HG02623 (cell line): ENCODE results near the gene SF3A2.
A peak's percentile ranks its signal among the peaks of the same experiment; 100 is the strongest.
"Not testable (repeated sequence)": the region's sequence is repeated elsewhere in the genome, so short reads cannot be mapped to it uniquely, and the experiment has no call there.

Source experiments
- ATAC-seq: cut with Tn5 transposase; IDR thresholded peaks from one replicate; pipeline ENCODE4 v1.9.1; 2021; ENCODE audit warnings: moderate library complexity; ENCODE audit not compliant: unreplicated experiment

SF3A2 gene, protein sequence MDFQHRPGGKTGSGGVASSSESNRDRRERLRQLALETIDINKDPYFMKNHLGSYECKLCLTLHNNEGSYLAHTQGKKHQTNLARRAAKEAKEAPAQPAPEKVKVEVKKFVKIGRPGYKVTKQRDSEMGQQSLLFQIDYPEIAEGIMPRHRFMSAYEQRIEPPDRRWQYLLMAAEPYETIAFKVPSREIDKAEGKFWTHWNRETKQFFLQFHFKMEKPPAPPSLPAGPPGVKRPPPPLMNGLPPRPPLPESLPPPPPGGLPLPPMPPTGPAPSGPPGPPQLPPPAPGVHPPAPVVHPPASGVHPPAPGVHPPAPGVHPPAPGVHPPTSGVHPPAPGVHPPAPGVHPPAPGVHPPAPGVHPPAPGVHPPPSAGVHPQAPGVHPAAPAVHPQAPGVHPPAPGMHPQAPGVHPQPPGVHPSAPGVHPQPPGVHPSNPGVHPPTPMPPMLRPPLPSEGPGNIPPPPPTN

DNA sequence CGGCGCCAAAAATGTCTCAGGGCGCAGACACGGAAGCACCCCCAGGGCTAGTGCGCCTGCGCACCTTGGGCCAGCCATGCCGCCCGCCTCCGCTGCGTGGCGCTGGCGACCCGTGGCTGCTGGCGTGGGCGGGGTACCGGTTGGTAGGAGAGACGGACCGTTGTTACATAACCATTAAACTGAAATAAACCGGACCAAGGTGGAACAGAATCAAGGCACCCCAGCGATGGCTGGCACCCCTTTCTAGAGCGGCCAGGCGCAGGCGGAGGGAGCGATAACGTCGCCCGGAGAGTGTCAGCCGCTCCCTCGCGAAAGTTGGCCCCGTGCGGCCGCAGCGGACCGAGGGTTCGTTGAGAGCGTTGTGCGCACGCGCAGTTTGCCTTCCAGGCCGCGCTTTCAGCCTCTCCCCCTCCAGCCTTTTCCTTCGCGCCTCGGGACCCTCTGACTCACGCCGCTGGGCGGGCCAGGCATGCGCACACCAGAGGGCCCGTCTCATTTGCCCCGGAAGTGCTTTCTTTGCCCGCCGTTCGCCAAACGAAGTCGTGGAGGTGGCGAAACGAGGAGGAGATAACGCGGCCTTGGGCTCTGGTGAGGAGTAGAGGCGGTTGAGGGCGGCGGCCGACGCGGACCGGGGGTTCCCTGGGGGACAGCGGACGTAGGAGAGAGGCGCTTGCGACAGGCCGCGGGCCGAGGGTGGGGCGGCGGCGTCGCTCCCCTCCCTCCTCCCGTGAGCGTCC lies at the start of gene SF3A2, which contains the start of gene PLEKHJ1:
Gene SF3A2 (plus strand): TSS at position 511 of the 737 bp plus-strand sequence. CDS start 6,595 bp downstream, outside the sequence.
Gene PLEKHJ1 (minus strand): TSS at position 16 of the 737 bp plus-strand sequence. CDS start 81 bp downstream, outside the sequence.
- peak; percentile 65 for ATAC-seq

DNA sequence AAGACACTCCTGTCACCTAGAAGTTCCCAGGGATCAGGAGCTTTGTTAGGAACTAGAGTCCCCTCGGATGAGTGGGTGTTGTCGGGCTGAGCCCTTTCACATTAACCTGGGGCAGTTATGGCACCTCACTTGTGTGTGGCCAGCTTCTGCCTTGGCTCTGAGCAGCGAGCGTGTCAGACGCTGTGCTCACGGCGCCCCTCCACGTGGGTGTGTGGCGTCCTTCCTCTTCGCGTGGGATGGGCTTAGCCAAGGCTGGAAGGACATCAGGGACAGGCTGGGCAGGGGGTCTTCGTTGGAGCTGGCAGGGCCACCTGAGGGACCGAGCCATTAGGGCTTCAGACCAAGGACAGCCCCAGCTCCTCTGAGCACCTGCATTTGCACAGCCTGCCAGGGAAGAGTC lies 49.5 kb upstream of the SF3A2 start:
- no peak for ATAC-seq

DNA sequence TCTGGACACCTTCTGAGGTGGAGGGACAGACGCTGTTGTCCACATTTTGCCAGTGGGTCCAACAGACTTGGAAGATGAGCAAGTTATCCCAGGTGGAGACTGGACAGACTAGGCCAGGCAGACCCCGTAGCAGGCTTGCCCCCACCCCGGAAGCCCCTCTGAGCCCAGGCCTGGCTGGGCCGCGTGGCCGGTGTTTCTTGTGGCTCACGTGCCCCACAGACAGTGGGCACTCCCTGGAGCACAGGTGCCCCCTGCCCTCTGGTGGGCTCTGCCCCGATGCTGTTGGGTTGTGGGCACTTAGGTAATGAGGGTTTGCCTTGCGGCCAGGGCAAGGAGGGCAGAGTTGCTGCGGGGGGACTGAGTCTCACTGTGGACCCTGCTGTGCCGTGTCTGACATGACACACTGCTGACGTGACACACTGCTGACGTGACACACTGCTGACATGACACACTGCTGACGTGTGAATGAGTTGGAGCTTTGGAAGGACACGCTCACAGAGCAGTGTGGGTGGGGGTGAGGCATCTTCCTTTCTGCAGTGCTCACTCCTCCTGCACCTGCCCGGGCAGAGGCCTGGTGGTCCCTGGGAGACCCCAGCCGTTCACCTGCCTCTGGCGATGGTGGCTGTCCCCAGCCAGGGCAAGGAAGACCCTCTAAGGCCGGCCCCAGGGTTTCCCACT lies 47.8 kb upstream of the SF3A2 start:
- ATAC-seq: no peak

DNA sequence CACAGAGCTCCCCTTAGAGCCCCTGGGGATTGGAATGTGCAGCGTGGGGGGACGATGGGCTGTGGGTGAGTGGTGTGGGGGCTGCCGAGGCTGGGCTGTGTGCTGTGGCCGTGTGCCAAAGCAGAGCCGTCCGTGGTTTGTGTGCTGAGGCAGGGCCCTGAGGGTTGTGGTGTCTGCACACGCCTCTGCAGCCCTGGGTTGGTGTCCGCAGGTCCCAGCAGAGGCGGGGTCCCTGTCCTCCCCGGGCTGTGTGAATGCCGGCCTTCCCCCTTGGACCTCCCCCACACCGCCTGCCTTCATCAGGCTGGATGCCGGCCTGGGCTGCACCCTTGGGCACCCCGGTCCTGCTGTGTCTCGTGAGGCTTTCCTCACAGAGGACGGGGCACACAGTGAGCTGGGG lies 46.7 kb upstream of the SF3A2 start:
- no peak for ATAC-seq

DNA sequence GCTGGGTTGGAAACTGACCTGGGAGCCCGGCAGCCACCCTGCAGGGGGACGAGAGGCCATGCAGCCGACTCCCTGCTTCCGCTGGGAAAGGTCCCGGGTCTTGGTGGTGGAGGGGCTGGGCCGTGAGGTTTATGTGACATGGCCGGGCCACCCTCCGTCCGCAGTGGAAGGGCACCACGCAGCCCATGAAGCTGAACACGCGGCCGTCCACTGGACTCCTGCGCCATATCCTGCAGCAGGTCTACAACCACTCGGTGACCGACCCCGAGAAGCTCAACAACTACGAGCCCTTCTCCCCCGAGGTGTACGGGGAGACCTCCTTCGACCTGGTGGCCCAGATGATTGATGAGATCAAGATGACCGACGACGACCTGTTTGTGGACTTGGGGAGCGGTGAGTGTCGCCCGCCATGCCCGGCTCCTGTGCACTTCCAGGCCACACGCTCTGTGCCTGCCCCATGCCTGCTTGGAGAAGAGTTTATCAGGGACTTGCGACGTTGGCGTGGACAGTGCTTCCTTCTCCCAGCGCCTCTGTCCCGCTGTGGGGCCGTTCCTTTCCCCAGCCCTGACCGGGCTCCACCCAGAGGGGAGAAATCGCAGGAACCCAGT lies 45.7 kb upstream of the SF3A2 start:
- no peak for ATAC-seq

DNA sequence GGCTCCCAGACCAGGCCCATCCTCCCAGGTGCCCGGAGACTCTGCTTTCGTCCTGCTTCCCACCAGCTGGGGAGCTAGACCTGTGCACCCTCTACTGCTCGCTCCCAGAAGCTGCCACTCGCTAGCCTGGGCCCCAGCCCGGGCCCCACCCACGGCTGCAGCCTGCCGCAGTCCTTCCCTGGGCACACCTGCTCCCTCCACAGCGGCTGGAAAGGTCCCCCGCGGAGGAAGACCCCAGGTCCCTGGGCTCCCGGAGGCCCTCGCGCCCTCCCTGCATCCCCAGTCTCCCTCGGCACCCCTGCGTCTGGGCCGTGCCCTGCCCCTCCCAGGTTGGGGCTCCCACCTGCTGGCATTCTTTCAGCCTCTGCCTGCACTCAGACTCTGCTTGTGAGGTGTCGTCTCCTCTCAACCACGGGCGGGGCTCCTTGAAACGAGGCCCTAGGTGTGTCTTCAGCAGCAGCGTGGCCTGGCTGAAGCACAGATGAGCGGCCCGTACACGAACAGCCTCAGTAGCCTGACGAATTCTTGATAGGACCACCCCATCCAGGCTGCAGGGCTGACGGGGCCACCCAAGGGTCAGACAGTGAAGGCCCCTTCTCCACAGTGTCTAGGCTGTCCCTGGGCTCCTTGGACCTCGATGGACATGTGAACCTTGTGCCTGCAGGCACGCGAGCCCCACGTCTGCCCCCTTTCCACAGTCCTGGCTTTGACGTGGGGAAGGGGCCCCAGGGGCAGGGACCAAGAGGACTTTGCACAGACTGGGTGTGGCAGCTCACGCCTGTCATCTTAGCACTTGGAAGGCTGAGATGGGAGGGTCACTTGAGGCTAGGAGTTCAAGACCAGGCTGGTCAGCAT lies 44.9 kb upstream of the SF3A2 start:
- no peak for ATAC-seq

DNA sequence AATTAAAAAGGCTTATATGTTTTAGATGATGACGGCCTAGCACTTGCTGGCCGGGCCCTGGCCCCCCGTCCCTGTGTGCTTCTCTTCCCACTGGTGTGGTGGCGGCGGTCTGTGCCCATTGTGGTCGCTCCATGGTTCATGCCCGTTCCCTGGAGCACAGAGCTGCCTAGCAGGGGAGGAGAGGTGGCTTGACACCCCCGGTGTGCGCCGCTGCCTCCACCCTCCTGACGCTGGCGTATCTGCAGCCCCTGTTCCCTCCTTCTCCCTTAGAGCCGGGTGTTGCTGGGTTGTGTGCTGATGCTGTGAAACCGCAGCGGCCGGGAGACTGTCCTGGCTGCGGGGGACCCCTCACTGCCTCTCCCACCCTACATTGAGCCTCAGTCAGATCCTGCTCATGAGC lies 43.8 kb upstream of the SF3A2 start:
- no peak for ATAC-seq

DNA sequence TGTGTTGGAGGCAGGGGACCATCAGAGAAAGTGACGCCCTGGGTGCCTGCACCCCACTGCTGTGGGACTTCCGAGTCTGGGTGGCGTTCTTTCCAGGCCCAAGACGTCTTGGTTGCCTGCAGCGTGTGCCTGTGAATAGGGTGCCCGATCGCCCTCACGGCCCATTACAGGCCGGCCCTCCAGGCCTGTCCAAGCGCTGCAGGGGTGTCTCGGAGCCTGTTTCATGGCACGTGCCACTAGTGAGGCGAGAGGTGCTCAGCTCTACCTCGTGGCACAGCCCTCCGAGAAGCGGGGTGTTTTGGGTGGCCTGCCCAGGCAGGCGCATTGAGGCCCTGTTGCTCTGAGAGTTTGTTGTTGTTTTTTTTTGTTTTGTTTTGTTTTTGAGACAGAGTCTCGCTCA lies 42.8 kb upstream of the SF3A2 start:
- ATAC-seq: no peak

DNA sequence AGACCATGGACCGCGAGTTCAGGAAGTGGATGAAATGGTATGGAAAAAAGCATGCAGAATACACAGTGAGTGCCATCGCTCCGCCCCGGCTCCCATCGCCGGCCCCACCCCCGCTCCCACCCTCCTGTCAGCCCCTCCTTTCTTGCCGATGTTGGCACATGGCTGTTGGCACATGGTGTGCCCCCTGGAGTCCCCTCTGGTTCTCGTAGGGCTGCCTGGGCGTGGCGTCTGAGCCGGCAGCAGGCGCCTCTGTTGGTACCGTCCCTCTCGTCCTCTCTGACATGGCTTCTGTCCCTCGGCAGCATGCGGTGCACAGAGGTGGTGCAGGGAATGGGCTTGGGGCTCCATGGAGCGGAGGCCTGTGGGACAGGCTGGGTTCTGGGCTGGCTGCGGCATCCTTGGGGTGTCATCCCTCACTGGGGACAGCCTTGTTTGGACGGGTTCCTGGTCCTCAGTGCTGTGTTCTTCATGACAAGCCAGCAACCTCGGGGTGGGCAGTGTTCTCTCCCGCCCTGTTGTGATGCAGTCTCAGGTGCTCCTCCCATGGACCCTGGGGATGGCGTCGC lies 42.0 kb upstream of the SF3A2 start:
- ATAC-seq: no peak

DNA sequence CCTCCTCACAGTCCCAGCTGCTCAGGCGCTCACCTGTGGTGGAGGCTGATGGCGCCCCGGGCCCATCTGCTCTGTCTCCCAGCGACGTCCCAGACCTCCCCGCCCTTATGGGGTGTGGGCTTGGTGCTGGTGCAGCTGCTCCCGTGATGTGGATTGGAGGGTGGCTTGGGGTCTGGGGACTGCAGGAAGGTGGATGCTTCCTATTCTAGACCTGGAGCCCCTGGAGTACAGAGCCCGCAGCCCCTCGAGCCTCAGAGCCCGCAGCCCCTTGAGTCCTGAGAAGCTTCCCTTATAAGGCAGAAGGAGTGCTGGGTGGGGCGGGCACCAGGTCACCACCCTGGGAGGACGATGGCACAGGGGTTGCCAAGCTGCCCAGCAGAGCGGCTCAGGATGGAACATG lies 41.3 kb upstream of the SF3A2 start:
- ATAC-seq: no peak

DNA sequence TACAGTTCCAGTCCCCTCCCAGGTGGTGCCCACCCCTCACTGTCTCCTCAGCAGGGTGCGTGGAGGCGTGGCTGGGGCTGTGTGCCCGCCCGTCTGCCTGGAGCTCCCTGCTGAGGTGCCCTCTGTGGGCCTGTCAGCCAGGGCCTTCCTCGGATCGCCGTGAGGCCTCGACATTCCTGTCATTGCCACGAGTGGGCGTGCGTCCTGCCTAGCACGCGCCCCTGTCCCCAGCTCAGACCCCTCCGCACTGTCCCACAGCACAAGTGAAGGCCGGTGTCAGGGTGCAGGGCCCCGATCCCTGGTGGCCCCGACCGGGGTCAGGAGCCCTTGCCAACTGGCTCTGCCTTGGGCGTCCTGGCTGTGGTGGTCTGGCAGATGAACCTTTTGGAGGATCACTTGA lies 40.7 kb upstream of the SF3A2 start:
- no peak for ATAC-seq

DNA sequence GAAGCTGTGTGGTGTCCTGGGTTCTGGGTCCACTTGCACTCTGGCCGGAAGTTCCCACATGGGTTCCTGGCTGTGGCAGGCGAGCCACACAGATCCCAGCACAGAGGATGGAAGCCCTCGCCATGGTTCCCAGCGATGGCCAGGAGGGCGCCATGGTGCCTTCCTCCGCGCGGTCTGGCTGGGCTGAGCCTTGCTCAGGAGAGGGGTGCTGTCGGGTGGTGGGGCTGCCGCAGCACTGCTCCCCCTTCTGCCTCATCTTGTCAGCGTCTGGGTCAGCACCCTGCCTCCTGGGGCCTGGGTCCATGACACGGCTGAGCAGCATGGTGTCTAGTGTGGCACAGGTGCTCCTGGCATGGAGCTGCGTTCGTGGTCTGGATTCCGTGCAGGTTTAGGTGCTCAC lies 39.4 kb upstream of the SF3A2 start:
- ATAC-seq: no peak

DNA sequence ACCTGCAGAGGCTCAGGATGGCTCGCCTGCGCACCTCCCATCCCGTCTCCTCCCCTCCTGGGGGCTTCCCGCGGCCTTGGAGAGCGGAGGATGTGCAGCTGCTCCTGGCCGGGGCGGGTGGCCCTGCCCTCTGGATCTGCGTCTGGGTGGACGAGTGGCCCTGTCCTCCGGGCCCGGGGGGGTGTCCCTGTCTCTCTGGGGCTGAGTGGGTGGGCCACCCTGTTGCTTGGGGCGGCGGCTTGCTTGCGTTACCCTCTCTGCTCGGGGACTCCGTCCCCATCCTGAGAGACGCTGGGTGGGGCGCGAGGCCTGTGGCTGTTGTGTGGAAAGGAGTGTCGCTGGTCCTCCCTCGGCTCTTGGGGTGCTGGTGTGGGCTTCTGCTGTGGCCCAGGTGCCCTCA lies 38.3 kb upstream of the SF3A2 start:
- ATAC-seq: no peak

DNA sequence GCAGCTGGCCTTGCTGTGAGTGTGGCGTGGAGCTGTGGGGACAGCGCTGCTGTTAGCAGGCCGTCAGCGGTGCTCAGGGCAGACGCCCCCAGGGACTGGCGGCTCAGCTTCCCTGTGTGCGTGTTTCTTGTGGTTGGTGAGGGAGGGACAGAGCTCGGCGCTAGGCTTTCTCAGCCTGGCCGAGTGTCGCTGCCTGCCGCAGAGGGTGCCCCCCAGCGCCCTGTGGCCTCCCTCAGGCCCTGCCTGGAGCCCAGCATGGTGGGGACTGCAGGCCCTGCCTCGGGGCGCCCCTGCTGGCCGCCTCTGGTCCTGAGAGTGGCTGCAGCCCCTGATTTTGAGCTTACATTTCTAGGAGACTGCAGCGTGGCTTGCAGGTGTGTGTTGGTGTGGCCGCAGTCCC lies 37.4 kb upstream of the SF3A2 start:
- no peak for ATAC-seq

DNA sequence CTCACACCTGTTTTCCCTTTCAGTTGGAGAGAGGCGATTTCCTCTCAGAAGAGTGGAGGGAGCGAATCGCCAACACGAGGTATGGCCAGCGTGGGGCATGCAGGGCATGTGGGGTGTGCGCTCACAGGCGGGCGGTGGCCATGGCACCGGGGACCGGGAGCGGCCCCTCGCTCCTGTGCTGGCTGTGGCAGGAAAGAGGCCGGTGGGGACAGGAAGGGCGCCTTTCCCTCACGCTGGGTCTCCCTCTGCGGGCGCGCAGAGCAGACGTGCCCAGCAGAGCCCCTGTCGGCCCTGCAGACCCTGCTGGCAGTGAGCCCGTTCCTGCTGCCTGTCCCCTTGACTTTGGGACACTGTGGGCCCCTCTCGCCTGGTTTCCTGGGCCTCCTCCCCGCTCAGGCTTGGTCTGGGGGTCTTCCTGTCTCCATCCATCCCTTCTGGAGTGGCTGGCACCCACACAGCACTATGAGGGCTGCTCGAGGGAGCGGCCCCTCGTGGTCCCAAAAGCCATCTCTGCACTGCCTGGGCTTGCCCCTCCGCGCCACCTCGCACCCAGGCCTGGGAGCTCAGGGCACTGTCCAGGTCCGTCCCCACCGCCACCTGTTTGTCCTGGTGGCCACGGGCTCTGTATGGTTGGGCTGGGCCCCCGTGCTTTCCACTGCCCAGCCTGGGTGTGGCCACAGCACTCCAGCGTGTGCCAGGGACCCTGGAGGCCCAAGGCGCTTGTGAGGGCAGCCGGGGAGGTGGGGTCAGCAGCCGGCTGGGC lies 36.6 kb upstream of the SF3A2 start:
- no peak for ATAC-seq

DNA sequence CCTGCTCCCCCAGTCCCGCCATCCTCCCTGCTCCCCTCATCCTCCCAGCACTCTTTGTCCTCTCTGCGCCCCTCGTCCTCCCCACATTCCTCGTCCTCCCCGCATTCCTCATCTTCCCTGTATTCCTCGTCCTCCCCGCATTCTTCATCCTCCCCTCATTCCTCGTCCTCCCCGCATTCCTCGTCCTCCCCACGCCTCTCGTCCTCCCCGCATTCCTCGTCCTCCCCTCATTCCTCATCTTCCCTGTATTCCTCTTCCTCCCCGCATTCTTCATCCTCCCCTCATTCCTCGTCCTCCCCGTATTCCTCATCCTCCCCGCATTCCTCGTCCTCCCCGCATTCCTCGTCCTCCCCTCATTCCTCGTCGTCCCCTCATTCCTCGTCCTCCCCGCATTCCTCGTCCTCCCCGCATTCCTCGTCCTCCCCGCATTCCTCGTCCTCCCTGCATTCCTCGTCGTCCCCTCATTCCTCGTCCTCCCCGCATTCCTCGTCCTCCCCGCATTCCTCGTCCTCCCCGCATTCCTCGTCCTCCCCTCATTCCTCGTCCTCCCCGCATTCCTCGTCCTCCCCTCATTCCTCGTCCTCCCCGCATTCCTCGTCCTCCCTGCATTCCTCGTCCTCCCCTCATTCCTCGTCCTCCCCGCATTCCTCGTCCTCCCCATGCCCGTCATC lies 35.9 kb upstream of the SF3A2 start:
- not testable (repeated sequence) for ATAC-seq

DNA sequence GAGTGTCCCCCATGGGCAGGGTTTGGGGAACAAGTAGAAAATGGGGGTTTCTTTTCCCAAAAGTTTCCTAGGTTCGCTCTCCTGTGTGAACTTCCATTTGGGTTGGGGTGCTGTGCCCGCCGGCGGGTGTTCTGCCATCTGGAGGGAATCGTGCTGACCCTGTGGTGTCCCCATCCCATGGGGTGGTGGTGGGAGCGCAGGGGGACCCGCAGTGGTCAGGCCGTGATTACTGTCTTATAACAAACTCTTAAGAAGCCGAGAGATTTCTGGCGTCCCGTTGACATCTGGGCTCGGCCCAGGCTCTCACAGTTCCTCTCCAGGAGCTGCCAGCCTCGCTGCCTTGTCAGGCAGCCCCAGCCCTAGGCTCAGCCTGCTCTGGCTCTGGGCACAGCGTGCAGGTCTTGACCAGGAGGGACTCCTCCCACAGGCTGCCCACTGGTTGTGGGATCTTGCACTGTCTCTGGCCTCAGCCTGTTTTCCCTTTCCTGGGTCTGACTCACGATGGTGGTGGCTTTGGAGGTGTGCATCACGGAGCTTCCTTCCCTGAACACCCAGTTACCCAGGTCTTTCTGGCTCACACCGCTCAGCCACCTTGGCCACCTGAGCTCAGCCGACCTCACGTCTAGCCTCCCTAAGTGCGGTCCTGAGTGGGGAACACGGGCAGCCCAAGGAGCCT lies 35.0 kb upstream of the SF3A2 start:
- ATAC-seq: no peak

DNA sequence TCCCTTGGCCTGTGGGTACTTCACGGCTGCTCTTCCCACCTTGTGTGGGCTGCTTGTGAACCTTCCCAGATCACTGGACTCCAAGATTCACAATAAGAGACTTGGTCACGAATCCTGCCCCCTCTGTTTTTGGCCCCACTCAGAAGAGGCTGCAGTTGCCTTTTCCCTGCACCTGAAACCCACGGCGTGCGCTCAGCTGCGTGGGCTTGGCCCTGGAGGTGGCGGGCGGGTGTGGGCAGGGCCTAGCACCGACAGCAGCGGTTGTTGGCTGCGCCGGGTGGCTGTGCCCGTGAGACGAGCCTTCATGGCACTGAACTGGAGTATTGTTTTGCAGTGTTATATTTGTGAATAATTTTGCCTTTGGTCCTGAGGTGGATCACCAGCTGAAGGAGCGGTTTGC lies 34.3 kb upstream of the SF3A2 start:
- no peak for ATAC-seq
